Measurements from ENCODE around the gene TVP23C.

The TVP23C gene

GRCh38 chr17:15466131-15466530, 97.2 kb downstream of the TVP23C start:
- no peak overlapping the region for H3K4me3 ChIP-seq (ENCODE audit: low read length)
- TF ChIP-seq CTCF (conservative IDR thresholded peaks at IDR 0.05; ENCODE audit: low read depth, low read length), result no peak
- no peak for DNase-seq (ENCODE audit: low read depth)

GRCh38 chr17:15465045-15465701, 98.1 kb downstream of the TVP23C start:
- no peak for TF ChIP-seq CTCF (conservative IDR thresholded peaks at IDR 0.05; ENCODE audit: low read depth, low read length)
- H3K4me3 ChIP-seq (ENCODE audit: low read length), result no peak overlapping the region
- no peak for DNase-seq (ENCODE audit: low read depth)

- TF ChIP-seq CTCF (conservative IDR thresholded peaks at IDR 0.05; ENCODE audit: low read depth, low read length), result no peak
- no peak for DNase-seq (ENCODE audit: low read depth)
- no peak overlapping the region for H3K4me3 ChIP-seq (ENCODE audit: low read length)
Observed at GRCh38 chr17:15464231-15464985, 98.9 kb downstream of the TVP23C start.

- no peak for TF ChIP-seq CTCF (conservative IDR thresholded peaks at IDR 0.05; ENCODE audit: low read depth, low read length)
- DNase-seq (ENCODE audit: low read depth), result peak; percentile 73
- H3K4me3 ChIP-seq (ENCODE audit: low read length), result no peak overlapping the region
Observed at GRCh38 chr17:15462976-15463772, 100.1 kb downstream of the TVP23C start.

GRCh38 chr17:15457723-15458094, 105.6 kb downstream of the TVP23C start:
- no peak overlapping the region for H3K4me3 ChIP-seq (ENCODE audit: low read length)
- TF ChIP-seq CTCF (conservative IDR thresholded peaks at IDR 0.05; ENCODE audit: low read depth, low read length), result no peak
- no peak for DNase-seq (ENCODE audit: low read depth)

GRCh38 chr17:15456972-15457722, 106.1 kb downstream of the TVP23C start:
- no peak overlapping the region for H3K4me3 ChIP-seq (ENCODE audit: low read length)
- peak; percentile 62 for DNase-seq (ENCODE audit: low read depth)
- peak; percentile 57 for TF ChIP-seq CTCF (conservative IDR thresholded peaks at IDR 0.05; ENCODE audit: low read depth, low read length)

All from retinal pigment epithelial cell (primary cell).